GM11168 (cell line): ENCODE data around the gene ZCCHC17.
"Not testable (repeated sequence)": the region's sequence is repeated elsewhere in the genome, so short reads cannot be mapped to it uniquely, and the experiment has no call there.

Experiments
- in situ Hi-C: fragments of 300-500 bp; cut with MboI; formaldehyde crosslinking; loops from one replicate; pipeline ENCODE4 v1.12.0; 2022; ENCODE audit warnings: low sequenced_read_pairs; ENCODE audit not compliant: unreplicated experiment

Gene ZCCHC17, protein sequence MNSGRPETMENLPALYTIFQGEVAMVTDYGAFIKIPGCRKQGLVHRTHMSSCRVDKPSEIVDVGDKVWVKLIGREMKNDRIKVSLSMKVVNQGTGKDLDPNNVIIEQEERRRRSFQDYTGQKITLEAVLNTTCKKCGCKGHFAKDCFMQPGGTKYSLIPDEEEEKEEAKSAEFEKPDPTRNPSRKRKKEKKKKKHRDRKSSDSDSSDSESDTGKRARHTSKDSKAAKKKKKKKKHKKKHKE

DNA sequence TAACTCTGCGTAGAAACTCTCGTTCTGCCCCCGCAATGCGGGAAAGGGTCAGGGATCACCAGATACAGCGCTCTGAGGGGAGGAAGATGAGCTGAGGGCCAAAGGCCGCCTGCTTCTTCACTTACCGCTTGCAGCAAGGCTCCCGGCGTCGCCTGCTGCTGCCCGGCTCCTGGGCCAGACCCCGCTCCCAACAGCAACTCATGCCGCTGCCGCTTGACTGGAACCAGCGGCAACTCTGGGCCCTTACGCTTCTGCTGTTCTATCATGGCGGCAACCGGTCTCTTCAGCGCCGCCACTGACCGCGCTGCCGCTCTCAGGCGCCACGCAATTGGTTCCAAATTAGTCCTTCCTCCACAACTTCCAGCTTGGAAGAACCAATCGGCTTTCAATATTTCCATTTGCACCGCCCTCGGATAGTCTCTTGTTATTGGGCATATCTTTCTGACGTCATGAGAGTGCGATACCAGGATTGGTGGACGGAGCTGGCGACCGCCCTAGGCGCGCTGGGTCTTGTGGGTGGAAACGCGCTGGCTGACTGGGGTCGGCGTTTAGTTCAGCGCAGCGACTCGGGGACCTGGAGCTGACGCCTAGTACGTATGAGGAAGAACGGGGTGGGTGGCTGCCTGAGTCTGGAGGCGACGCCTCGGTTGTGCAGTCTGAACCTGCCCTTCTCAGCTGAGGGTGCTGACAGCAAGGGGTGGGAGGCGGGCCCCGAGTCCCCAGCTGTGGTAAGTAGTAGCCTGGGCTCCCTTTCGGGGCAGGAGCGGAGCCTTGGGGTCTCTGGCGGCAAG lies at the start of gene ZCCHC17, which contains the start of gene SNRNP40:
Gene ZCCHC17, plus strand, starts transcription at position 547 of the 791 bp plus-strand sequence. CDS start 13,067 bp downstream, outside the sequence.
Gene SNRNP40, minus strand, starts transcription at position 303 of the 791 bp plus-strand sequence. Its CDS starts 37 bp downstream, at position 266.
- in situ Hi-C loops: no loop called here

DNA sequence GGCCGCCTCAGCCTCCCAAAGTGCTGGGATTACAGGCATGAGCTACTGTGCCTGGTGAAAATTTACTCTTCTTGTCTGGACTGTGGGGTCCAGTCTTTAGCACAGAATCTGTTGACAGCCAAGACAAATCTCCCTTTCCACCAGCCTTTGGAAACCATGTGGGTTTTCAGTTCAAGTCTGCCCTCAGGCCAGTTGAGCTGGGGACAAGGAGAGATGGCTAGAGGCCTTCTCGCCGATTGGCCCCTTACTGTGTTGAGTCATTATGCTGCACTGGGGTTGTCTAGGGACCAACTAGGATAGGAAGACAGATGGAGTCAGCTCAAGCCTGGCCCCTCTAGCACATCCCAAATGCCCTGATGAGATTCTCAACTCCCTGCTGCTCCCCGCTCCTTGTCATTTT lies 48.6 kb upstream of the ZCCHC17 start:
- in situ Hi-C loops: no loop called here

DNA sequence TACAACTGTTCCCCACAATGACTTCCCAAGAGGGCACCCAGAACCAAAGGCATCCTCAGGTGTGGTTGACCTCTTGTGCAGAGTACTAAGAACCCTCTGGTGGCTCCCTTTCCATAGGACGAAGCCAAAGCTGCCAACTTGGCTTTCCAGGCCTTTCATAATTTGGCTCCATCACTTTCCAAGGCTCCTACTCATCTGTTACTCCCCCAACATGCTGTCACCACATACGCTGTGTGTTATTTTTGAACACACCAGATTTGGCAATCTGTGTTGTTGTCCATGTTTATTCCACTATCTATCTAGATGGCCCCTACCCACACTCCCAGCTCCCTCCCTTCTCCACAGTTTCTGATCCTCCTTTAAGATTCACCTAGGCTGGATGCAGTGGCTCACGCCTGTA lies 47.0 kb upstream of the ZCCHC17 start:
- in situ Hi-C loops: no loop called here

DNA sequence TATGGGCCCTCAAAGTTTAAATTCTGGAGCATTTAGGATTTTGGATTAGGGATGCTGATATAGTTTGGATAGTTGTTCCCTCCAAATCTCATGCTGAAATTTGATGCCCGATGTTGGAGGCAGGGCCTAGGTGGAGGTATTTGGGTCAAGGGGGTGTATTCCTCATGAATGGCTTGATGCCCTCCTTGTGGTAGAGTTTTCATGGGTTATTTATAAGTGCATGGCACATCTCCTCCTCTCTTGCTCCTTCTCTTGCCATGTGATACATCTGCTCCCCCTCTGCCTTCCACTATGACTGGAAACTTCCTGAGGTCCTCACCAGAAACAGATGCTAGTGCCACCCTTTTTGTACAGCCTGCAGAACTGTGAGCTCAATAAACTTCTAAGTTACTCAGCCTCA lies 39.6 kb upstream of the ZCCHC17 start:
- in situ Hi-C loops: no loop called here

DNA sequence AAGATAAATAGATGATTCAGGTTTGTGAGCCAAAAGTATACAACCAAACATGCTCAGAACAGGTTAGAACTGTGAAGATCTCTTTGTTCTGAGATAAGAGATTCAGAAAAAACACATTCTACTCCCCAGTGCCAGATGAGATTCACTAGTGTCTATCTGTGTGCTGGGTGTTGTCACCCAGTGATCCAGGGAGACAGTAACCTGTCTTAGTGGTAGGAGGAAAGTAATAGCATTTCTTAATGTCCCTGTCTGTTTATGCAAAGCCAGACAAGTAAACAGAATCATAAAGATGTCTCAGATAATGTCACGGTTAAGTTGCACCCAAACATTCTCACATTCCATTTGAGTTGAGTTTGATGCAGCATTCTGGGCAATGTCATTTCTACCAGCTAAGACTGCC lies 38.3 kb upstream of the ZCCHC17 start:
- in situ Hi-C loops: no loop called here

DNA sequence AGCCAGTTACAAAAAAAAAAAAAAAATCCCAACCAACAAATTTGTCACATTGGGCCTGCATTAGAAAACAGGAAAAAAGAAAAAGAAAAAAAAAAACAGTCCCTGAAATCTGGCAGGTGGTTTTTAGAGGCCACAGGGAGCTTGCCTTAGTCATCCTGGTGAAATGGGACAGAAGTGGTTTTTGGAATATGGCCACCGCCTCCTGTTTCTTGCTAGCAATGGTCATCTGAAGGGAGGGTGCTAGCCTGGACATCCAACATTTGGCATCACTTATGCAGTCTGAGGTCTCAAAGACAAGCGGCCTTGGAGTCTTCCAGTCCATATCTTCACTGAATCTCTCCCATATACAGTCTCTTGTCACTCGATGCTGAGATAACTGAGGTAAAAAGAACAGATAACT lies 37.1 kb upstream of the ZCCHC17 start:
- in situ Hi-C loops: no loop called here

DNA sequence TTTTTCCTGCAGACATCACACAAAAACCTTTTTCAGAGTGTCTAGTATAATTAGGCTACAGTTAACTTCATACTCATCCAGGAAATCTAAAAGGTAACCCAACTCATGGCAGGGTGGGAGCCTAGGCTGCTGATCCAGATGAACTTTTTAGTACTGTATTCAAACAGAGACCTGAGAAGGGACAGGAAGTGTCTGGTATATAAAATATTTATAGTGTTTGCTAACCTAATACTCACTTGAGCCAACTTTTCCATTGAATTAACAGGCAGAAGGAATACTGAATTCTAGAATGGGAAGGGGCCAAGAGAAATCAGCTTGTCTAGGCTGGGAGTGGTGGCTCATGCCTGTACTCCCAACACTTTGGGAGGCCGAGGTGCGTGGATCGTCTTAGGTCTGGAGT lies 34.9 kb upstream of the ZCCHC17 start:
- in situ Hi-C loops: no loop called here

DNA sequence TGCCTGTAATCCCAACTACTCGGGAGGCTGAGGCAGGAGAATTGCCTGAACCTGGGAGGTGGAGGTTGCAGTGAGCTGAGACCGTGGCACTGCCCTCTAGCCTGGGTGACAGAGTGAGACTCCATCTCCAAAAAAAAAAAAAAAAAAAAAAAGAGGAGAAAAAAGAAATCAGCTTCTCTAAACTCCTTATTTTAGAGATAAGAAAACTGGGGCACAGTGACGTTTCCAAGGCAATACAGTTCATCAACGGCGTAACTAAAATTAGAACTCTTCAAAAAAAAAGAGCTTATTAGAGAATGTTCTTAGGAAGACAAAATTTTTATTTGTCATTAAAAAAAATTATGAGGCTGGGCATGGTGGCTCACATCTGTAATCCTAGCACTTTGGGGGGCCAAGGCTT lies 34.4 kb upstream of the ZCCHC17 start:
- in situ Hi-C loops: not testable (repeated sequence)

DNA sequence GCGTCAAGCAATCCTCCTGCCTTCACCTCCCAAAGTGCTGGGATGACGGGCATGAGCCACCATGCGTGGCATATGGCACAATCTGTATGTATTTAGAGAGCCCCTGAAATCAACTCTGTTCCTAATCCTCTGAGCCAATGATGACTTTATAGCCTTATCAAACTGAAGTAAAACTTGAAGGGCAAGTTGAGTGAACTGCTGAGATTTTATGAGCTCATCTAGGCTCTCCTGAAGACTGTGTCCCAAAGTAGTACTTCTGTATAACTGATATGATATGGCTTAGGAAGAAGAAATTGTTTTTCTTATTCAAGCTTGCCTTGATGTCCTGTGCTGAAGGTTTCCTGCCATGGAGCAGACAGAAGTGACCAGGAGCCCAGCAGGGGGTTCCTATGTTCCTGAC lies 33.4 kb upstream of the ZCCHC17 start:
- in situ Hi-C loops: no loop called here

DNA sequence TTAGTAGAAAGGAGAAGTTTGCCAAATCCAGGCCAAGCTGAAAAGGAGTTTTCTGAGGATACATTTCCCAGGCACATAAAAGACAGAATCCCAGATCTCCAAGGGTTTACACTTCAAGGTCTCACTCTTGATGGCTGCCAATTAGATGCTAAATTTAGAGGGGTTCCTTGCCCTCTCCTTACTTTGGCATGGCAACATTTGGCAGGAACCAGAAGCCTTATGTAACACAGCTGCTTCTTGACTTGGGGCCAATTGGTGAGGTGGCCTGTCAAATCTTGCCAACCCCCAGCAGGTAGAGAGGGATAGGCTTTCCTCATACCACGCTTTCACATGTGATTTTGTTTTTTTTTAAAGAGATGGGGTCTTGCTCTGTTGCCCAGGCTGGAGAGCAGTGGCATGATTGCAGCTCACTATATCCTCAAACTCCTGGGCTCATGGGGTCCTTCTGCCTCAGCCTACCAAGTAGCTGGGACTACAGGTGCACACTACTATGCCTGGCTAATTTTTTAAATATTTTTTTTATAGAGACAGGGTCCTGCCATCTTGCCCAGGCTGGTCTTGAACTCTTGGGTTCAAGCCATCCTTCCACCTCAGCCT lies 31.9 kb upstream of the ZCCHC17 start:
- in situ Hi-C loops: no loop called here

DNA sequence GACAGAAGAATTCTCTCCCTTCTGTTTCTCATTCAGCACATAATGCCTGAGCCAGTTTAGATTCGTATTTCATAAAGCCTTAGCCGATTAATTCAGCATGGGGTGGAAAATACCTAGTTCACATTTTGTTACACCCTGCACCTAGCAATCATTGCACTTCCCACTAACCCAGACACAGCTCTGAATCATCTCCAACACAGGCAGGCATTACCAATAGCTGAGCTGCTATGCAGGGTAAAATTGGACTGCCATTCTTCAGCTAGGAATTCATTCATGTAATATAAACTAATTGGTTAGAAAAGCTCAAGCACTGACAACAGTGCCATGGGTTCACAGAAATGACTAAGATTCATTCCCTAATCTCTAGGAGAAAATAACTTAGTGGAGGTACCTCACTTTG lies 30.3 kb upstream of the ZCCHC17 start:
- in situ Hi-C loops: no loop called here

DNA sequence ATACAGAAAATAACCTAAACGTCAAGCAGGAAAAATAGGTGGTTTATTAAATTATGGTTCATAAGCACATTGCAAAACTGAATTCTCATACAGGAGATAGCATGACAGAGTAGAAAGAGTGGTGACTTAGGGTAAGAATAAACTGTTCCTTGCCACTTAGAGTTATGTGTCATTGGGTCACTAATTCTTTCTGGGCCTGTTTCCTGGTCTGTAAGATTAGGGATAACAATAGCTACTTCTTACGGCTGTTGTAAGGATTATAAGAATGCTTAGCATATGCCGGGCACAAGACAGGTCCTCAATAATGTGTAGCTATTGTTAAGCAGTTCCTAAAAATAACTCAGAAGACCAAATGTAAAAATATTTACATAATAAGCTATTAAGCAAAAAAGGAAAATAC lies 24.5 kb upstream of the ZCCHC17 start:
- in situ Hi-C loops: no loop called here

DNA sequence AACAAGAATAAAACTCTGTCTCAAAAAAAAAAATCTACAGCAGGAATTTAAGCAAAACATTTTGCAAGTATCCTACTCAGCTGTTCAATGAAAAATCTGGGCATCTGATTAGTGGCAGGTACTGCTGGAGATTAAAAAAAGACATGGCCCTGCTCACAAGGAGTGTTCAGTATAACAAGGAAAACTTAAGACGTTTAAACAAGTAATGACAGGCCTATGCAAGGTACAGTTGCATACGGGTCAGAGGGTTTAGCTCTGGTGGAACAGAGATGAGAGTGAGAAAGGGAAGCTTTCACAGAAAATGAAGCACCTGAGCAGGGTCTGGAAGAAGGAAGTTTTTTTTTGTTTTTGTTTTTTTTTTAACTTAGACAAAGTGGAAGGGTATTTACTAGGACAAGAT lies 23.2 kb upstream of the ZCCHC17 start:
- in situ Hi-C loops: no loop called here

DNA sequence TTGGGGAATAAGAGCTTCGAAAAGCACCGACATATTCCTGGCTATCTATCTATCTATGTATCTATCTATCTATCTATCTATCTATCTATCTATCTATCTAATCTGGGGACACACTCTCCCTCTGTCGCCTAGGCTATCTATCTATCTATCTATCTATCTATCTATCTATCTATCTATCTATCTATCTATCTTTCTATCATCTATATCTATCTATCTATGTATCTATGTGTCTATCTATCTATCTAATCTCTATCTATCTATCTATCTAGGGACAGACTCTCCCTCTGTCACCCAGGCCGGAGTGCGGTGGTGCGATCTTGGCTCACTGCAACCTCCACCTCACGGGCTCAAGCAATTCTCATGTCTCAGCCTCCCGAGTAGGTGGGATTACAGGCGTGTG lies 14.4 kb upstream of the ZCCHC17 start:
- in situ Hi-C loops: not testable (repeated sequence)

DNA sequence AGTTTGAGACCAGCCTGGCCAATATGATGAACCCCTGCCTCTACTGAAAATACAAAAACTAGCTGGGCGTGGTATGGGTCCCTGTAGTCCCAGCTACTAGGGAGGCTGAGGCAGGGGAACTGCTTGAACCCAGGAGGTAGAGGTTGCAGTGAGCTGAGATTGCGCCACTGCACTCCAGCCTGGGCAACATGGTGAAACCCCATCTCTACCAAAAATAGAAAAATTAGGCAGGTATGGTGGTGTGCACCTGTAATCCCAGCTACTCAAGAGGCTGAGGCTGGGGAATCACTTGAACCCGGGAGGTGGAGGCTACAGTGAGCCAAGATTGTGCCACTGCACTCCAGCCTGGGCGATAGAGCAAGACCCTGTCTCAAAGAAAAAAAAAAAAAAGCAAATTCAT lies 9.0 kb upstream of the ZCCHC17 start:
- in situ Hi-C loops: not testable (repeated sequence)

DNA sequence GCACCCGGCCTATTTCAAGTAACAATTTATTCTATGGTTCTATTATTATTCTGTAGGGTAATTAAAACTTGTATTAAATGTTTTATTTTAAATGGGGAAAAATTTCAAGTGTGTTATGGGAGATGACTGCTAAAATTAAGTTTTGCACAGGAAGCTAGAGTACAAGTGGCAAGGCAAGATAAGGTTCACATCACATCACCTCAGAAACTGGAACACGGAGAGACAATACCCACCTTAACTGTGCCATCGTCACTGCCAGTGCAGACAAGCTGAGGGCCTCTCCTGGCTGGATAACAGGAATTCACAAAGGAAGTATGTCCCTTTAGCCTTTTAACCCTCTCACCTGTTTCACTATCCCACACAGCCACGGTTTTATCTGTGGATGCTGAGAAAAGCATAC lies 7.8 kb upstream of the ZCCHC17 start:
- in situ Hi-C loops: no loop called here

DNA sequence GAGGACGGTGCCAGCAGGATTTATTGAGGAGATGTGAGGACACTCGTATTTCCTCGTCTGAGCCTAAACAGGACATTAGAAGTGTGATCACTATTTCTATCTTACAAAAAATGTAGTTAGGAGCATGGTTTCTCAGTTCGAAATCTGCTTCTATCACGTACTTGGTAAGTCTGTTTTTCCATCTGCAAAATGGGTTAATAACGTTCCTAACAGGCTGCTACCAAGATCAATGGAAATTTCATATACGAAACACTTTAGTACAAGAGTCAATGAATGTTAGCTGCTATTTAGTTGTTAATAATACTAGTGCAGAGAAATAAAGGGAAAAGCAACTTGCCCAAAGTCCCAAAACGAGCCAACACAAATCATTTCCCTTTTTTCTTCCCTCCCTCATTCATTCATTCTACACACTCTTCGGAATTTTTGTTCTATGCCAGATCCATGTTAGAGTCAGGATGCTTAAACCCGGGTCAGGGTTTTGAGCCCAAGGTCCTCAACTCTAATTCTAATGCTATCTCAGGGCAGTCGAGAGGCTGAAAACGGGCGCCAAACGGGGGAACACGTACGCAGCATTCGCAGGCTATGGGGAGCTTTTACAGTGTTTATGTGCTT lies 852 bp upstream of the ZCCHC17 start:
- in situ Hi-C loops: no loop called here

DNA sequence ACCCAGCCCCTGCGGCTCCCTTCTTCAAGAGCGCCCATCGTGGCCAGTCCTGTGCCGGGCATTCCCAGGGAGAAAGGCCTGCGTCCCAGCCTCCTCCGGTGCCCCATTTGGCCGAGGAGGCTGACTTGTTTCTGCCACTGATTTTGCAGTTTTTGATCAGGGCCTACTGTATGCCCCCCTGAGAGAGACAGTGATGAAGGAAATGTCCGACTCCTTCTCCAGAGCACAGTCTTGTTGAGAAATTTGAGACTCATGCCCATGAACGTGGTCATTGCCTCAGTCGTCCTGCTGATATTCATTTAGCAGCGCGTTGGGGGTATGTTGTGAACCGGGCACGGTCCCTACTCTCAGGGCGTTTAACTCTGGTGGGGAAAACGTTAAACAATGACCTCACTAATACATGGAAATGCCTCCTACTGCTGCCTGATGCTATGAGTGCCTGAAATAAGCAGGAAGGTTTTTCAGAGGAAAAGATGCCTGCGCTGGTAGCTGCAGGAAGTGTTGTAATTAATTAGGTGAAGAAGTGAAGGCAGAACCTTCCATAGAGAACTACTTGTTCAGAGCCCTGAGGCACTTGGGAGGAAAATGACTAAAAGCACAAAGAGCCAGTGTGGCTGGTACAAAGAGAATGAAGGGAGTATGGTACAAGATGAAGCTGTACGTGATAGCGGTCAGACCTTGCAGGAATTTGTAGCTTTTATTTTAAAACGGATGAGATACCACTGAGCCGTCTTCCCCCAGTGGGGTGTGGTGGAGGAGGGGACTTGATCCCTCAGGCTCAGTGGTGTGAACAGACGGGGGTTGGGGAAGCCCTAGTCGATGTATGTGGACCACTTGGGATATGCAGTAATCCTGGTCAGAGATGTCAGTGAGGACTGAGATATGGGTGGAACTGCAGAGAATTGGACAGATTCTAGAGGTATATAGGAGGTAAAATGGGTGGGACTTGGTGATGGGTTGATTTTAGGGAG lies 730 bp downstream of the ZCCHC17 start:
- in situ Hi-C loops: no loop called here

DNA sequence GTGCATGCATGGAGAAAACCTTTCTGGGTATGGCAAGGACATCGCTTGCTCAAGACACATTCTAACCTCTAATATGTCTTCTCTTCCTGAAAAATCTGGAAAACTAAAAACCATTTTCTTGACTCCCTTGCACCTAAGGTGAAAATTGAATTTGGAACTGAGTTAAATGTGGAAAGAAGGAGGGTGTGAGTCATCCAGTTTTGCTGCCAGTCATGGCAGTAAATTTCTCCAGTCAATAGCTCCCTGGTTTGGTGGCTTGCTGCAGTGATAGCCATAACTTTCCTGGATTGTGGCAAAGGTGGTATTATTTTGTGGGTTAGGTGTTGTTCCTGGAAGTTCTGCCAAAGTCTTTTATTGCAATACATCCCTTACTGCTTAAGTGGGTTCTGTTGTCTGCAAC lies 2.5 kb downstream of the ZCCHC17 start:
- in situ Hi-C loops: no loop called here

DNA sequence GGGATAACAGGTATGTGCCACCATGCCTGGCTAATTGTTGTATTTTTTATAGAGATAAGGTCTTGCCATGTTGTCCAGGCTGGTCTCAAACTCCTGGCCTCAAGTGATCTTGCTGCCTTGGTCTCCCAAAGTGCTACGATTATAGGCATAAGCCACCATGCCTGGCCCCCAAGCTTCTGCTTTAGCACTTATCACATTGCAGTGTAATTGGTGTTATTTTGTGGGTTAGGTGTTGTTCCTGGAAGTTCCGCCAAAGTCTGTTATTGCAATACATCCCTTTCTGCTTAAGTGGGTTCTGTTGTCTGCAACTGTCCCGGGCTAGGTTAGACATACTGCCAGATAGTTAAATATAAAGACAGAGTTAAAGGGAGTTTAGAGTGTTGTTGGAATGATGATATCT lies 3.4 kb downstream of the ZCCHC17 start:
- in situ Hi-C loops: no loop called here
